Activated CD4-positive, alpha-beta T cell treated with anti-CD3 and anti-CD28 coated beads for 1 hour (primary cell): ENCODE data around the gene LY6G5C.

Experiments
- DNase-seq: peaks from one replicate; pipeline ENCODE4 v3.0.0-alpha.2; 2020

Gene LY6G5C, protein sequence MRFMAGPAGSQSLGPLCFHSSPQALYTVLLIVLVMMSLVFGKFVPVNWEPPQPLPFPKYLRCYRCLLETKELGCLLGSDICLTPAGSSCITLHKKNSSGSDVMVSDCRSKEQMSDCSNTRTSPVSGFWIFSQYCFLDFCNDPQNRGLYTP

DNA sequence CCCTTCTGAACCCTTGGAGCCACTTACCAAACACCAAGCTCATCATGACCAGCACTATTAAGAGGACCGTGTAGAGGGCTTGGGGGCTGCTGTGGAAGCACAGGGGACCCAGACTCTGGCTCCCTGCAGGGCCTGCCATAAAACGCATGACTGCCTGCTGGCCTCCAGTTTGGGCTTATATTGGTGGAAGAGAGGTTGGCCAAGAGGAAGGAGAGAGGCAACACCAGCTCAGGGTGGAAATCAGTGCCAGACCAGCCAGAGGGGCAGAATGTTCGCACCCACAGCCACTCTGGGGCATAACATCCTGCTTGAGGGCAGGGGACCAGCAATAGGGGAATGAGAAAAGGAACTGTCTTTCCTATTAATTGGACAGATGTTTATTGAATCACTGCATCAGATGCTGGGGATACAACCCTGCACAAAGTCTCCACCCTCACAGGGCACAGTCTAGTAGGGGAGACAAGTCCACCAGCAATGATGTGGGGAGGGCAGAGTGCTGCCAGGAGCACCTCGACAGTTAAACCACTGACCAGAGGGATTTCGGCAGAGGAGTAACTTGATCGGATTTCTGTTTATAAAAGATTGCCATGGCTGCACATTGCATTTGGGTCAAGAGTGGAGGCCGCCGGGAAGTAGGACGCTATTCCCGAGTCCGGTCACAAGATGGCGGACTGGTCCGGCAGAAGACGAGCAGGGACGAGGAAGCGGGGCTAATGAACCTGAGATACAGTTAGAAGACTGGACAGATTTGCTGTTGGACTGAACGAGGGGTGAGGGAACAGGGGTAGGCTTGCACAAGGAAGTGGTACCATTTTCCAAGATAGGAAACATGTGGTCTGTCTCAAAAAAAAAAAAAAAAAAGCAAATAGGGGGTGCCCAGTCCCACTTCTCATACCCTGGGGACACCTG, at the start of gene LY6G5C:
LY6G5C (minus strand) TSS at position 842 of the 909 bp plus-strand sequence; CDS start at position 148, 694 bp downstream.
- DNase-seq: peak; percentile 43

DNA sequence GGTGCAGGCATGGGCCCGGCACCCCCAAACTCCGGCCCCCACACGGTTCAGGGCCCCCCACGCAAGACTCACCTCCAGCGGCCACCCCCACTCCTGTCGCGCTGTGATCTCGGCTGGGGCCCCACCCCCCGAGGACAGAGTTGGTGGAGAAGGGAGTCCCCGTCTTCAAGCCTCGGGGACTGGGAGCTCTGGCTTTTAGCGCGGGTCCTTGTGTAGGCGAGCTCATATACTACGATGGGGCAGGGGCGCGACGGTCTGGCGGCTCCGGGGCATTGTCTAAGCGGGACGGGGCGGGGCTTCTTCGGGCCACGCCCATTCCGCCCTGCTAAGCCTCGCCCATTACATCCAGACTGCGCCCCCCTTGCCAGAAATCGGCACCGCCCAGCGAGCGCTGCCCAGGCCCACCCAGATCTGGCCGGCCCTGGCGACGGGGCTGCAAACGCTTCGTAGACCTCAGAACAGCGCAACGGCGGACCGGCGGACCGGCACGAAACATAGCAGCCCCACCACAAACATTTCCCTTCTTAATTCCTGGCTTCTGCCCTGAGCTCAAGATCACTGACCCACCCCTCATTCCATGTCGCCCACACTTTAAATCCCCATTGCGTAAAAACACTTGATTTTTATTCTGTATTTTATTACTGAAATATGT, 49.2 kb upstream of the LY6G5C start:
- peak; percentile 51 for DNase-seq

DNA sequence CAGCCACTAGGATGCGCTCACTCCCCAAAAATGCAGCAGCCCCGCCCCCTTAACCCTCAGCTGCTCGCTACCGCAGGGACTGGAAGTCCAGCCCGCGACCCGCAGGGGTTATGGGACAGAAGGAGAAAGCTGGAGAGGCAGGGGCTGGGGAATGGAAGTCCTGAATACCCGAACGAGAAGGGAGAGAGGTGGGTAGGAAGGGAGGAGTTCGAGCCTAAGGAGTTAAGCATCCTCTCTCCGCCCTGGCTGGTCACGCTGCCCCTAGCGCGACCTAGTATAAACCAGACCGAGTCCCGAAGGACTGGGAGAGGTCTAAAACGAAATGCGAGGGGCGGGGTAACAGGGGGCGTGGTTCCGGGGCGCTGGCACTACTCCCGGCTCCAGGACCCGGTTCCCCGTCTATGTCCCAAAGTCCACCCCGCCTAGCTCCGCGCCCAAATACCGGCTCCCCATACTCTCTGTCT, 48.7 kb upstream of the LY6G5C start:
- DNase-seq: peak; percentile 72

DNA sequence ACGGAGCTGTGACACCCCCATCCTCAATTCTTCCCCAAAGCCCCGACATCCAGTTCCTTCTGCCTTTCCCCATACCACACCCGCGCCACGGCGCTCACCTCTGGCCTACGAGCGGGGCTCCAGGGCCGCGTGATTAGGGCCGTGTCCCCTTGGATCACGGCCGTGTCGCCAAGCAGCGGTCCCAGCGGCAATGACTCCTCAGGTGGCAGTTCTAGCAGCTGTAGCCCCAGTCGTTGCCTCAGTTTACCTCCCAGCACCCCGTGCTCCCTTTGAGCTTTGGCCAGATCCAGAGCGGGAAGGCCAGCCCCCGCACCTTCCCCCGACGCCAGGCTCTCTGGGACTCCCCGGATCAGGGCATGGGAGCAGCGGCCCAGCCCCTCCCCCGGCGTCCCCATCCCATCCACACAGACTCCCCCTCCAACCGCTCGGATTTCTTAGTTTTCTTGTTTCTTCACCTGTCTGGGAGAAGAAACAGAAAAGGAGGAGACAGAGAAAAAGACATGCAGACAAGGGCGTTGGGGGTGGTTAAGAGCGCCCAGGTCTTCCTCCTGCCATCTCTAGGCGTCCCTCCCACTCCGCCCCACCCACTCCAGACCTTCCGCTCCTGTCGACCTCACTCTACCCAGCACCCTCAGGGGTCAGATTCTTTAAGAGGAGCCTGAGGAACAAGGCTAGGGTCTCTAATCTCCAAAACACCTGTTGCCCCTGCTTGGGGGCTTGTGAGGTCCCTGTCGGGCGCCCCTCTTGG, 48.1 kb upstream of the LY6G5C start, which contains the start of gene DDAH2:
DDAH2 (minus strand) TSS at position 533 of the 748 bp plus-strand sequence; CDS start at position 395, 138 bp downstream.
- no peak for DNase-seq

DNA sequence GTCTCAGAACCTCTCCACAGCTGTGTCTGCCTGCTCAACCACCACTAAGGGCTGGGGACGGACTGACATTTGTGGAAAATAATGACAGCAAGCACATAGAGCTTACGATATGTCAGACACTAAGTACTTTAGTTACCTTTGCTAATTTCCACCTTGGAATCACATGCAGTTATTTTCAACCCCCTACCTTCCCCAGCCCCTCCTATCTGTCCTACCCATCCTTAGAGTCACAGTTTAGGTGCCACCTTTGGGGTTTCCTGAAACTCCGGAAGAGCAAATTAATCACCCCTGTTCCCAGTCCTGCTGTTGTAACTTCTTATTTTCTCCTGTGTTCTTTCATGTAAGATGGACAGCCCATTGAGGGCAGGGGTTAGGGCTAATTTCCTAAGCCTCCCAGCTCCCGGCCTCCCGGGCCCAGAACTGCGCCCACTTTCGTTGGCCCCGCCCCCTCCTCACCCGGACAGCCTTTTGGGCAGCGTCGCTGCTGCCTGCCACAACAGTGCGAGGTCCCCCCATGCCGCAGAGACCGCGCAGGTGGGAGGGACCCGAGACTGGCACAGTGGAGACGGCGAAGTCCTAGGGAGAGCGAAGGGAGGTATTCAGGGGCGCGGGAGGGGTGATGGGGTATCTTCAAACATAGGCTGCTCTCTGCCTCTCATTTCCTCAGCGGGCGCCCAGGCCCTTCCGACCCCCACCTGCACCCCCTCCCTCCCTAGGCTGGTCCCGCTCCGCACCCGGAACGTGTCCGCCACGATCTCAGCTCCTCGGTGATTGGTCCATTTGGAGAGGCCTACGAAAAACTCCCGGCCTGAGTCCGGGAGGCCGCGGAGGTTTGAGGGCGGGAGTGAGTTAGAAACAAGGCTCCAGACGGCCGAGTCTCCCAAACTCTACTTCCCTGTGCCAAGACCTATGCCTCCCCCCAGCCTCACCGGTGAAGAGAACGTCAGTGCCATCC, 47.1 kb upstream of the LY6G5C start:
- no peak for DNase-seq

DNA sequence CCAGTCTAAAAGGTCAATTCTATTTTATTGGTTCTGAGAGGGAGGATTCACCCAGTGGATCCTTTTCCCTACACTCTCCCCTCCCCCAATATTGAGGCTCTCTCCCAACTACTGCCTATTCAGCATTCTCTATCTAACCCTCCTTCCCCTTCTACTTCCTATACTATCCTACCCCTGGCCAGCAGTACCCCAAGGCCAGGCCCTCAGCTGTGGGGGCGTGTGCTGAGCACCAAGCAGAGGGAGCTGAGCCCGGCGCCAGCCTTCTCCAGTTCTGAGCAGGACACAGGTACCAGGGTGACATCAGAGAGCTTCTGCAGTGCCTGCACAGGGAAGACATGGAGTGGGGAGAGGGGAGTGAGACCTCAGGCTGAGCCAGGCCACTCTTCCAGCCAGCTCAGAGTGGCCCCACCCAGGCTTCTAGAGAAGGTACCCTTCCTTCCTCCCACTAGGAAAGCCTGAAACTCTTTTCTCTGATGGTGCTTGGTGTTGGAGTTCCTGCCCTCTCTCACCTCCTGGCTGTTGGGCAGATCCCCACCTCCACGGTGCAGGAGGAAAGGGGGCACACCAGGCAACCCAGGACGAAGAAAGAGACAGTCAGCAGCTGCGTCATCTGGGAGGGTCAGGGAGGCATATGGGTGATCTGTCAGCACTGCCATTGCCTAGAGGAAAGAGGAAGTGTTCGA, 46.3 kb upstream of the LY6G5C start:
- no peak for DNase-seq

DNA sequence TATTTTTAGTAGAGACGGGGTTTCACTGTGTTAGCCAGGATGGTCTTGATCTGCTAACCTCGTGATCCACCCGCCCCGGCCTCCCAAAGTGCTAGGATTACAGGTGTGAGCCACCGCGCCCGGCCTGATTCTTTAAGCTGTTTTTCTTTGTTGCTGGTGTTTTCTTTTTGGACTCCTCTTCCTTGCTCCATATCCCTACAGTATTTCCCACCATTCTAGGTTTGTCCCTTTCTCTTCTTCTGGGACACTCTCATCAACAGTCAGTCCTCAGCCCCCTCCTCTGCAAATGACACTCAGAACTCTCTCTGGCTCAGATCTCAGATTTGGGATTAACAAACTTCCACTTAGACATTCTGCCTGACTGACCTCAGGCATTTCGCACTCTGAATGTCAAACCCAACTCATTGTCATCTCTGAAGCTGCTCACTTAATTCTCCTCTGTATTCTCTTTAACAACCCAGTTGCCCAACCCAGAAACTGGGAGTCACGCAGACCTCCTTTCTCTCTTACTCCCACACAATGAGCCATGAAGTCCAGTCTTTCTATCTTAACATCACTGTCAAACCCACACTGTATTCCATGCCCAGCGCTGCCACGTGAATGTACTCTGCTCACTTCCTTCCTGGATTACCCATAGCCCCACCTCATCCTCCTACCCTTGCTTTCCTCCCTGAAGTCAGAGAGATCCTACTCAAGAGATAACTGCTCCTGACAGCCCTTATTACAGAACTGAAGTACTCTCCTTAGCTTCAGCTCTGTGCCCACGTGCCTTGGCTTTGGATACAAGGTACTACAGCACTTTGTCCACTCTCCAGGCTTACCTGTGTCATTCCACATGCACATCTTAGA, 44.9 kb upstream of the LY6G5C start:
- no peak for DNase-seq

DNA sequence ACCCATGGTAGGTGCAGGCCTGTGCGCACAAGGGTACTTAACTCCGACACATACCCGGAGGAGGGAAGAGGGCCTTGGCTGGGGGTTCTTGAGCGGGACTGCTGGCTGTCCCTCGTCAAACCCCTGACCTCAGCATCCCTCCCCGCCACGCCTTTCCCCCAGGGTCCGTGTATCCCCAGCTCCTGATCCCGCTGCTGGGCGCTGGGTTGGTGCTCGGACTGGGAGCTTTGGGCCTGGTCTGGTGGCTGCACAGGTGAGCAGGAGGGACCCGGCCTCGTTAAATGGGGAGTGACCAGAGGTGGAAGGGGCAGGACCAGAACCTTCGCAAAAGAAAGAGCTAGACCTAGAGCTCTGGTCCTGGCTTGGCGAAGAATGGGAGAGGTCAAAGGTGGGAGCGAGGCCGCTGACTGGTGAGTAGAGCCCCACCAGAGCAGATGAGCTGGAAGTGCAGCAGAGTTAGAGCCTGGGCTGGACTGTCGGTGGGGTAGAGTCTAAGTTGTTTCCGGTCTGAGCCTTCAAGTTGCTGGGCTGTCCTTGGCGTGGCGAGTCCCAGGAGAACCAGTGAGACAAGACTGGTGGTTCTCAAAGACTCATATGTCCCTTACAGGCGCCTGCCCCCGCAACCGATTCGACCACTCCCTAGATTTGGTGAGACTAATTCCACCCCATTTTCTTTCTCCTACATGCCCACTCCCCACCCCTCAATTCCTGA, 43.3 kb upstream of the LY6G5C start:
- no peak for DNase-seq

DNA sequence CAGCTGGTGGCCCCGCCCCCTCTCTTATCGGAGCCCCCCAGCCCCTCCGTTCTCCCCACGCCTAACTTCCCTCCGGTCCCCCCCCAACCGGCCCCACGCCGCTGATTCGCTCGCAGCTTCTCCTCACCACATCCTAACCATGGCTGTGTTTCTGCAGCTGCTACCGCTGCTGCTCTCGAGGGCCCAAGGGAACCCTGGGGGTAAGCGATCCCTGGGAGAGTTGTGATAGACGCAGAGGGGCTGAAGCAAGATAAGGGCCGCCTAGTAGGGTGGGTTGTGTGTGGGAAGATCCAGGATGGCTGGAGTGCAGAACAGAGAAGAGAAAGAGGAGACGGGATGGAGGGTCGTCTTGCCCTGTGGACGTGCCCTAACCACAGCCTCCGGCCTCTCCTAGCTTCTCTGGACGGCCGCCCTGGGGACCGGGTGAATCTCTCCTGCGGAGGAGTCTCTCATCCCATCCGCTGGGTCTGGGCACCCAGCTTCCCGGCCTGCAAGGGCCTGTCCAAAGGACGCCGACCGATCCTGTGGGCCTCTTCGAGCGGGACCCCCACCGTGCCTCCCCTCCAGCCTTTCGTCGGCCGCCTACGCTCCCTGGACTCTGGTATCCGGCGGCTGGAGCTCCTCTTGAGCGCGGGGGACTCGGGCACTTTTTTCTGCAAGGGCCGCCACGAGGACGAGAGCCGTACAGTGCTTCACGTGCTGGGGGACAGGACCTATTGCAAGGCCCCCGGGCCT, 42.5 kb upstream of the LY6G5C start, which contains the start of gene MPIG6B:
MPIG6B (plus strand) TSS at position 129 of the 735 bp plus-strand sequence; CDS start at position 140, 11 bp downstream.
- DNase-seq: no peak

DNA sequence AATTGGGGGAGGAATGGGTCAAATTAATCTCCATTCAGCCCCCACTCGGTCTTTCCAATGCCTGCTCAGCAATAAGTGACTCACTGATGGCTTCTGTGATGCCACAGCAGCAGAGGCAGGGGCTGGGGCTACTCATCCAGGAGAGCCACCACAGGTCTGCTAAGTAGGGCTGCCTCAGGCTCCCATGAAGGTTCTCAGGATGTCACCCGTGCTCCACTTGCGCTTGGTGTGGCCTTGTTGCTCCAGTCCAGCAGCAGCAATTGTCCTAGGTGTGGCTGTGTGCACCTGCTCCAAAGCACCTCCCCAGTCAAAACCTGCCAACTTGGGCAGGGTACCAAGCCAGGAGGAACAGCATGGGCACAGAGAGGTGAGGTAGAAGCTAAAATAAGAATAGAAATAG, 41.3 kb upstream of the LY6G5C start:
- no peak for DNase-seq

DNA sequence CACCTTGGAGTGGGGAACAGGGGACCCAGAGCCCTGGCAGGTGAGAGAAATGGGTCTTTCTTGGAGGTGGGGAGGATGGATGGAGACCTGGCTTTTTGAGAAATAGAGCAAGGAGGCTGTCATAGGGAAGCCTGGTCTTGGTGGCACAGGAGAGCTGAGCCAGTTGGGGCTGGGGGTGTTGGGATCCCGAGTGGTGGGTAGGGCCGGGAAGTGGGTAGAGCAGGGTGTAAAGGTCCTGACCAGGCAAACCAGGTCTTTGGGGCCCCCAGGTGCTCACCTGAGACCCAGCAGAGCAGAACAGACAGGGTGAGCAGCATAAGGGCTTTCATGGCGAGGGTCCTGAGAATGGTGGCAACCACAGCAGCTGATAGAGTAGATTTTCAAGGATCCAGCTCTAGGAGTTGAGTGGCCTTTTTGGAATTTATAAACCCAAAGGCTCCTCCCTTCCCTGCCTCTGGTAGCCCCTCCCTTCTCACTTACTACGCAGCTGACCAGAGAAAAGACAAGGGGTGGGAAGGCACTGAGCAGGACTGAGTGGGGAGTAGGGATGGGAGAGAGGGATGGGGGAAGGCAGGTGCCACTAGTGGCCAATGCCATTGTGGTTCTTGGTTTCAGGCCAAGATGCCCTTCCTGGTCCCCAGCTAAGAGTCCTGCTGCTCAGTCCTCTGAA, 40.6 kb upstream of the LY6G5C start, which contains the start of gene LY6G6C:
LY6G6C (minus strand) TSS at position 396 of the 670 bp plus-strand sequence; CDS start at position 329, 67 bp downstream.
- DNase-seq: no peak

DNA sequence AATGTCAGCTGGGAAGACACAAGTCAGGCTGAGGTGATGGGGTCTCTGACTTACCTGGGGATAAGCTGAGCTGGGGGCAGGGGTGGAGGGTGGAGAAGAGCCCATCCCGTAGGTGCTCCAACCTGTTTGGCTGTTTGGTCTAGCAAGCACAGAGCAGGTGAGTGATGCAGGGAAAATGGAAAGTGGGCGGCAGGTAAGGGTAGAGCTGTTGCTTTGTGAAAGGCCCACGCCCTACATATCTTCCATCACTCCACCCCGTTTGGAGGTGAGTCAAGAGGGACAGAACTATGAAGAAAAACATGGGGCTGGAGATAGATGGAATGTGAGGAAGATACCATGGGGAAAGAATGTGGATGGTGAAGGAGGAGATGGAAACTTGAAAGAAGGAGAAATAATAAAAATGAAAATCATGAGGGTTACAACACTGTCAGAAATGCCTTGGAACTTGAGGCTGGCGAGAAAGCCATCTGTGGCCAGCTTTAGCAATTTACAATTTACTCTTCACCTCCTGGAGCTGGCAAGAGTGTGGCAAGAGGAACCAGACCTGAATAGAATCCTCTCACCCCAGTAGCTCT, 39.4 kb upstream of the LY6G5C start:
- no peak for DNase-seq

DNA sequence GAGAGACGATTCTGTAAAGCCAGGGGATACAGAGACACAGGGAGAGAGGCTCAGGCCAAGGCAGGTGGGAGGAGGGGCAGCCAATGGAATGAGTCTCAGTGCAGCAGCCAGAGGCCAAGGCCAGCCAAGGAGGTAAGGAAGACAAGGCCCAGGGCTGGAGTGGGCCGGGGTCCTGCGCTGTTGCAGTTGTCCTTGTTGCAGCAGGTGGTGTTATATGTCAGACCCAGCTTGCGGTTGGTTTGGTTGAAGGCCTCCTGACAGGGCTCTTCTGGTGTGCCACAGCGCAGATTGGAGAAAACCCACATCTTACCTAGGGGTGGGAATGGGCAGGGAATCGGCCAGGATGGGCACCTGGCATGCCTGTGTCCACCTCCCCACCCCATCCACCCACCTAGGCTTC, 38.1 kb upstream of the LY6G5C start:
- no peak for DNase-seq

DNA sequence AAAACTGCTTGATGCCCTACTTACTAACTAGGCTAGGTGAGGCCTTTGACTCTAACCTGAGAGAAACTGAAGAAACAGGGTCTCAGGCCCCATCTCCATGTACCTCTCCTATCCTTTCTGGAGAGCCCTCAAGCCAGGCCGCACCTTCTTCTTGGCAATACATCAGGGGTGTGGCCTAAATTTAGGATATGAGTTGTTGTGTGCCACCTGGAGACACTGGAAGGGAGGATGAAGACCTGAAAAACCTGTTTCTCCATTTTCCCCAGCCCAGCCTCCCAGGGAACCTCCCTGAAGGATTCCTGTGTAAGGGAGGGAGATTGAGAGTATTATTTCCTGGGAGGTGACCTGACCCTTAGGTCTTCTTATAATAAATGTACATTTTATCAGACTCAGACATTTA, 37.4 kb upstream of the LY6G5C start:
- DNase-seq: no peak

DNA sequence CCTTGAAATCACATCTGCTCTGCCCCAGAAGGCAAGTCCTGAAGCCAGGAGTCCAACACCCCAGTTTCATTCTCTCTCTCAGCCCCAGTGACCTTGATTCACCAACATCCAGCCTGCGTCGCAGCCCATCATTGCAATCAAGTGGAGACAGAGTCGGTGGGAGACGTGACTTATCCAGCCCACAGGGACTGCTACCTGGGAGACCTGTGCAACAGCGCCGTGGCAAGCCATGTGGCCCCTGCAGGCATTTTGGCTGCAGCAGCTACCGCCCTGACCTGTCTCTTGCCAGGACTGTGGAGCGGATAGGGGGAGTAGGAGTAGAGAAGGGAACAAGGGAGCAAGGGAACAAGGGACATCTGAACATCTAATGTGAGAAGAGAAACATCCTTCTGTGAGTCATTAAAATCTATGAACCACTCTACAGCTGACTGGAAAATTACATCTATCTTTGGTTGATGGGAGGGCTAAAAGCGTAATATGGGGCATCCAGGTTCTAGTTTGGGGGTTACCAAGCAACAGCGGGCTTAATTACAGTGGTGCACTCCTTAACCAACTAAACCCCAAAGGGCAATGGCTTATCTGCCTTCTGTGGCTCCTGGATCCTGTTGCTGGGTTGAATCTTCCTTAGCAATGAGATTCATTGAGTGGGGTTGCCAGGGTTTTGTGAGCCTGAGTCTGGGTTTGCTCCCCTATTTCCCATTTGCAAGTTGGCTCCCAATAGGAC, 36.8 kb upstream of the LY6G5C start:
- DNase-seq: no peak
